Endothelial cell of umbilical vein (primary cell): ENCODE data around the gene SNRNP35. TPM values are rescaled to one million over a fixed set of nuclear protein-coding genes. Genes with fewer than 3 reads are reported as not detected.
"Not testable (repeated sequence)": the region's sequence is repeated elsewhere in the genome, so short reads cannot be mapped to it uniquely, and the experiment has no call there.

Experiments
- BruUV-seq: library from RNA; stranded (reverse); fragments of 400-500 nt; replicated peaks from 2 replicates; lab custom pipeline; 2021; lab: Mats Ljungman, UMichigan
- CTCF ChIA-PET: fragments of 300-600, 350-600 bp; sonication (Branson Sonifier 250); formaldehyde crosslinking; loops from one replicate; lab custom pipeline; 2021; ENCODE audit warnings: antibody characterized with exemption, inconsistent platforms; lab: Charles Lee
- POLR2A ChIA-PET: fragments of 300-600, 350-600 bp; sonication (Branson Sonifier 250); formaldehyde crosslinking; loops from one replicate; lab custom pipeline; 2021; ENCODE audit warnings: antibody characterized with exemption, inconsistent platforms; lab: Charles Lee
- DNase-seq: peaks from one replicate; pipeline ENCODE4 v3.0.0-alpha.2; 2011; ENCODE audit warnings: low read depth, low spot score
- FAIRE-seq: peaks from 2 replicates; lab custom pipeline; 2011; peaks lifted over from hg19 to GRCh38; lab: Jason Lieb, UNC
- H2AFZ ChIP-seq: 2 replicates; pipeline ENCODE4 v1.6.0; 2012; ENCODE audit warnings: low read depth, low read length, control low read depth, inconsistent platforms
- H3K27ac ChIP-seq: 2 replicates; pipeline ENCODE4 v1.5.1; 2011; ENCODE audit warnings: low read depth, mild to moderate bottlenecking, control low read depth, low read length, moderate library complexity; ENCODE audit not compliant: insufficient read depth
- H3K27me3 ChIP-seq, 2 experiments: 2 replicates each; pipeline versions ENCODE4 v1.6.0 to v1.6.1; 2011; ENCODE audit warnings: low read length in 2 of 2, mixed read lengths in 1 of 2; ENCODE audit not compliant: control insufficient read depth in 2 of 2, insufficient read depth in 2 of 2
- H3K36me3 ChIP-seq, 2 experiments: 2 replicates in 1 of 2; 3 replicates in 1 of 2; pipeline ENCODE4 v1.5.1; 2011; ENCODE audit warnings: low read length in 2 of 2, mild to moderate bottlenecking in 1 of 2, moderate library complexity in 1 of 2; ENCODE audit not compliant: control insufficient read depth in 2 of 2, insufficient read depth in 2 of 2; ENCODE audit errors: extremely low read depth in 1 of 2
- H3K4me1 ChIP-seq: 3 replicates; pipeline ENCODE4 v1.5.1; 2011; ENCODE audit warnings: mild to moderate bottlenecking, low read length; ENCODE audit not compliant: control insufficient read depth, insufficient read depth; ENCODE audit errors: extremely low read depth
- H3K4me2 ChIP-seq: 2 replicates; pipeline ENCODE4 v1.6.1; 2011; ENCODE audit warnings: low read length, control low read depth, mixed read lengths; ENCODE audit not compliant: insufficient read depth
- H3K4me3 ChIP-seq, 3 experiments: fragments of 200-600 bp in 1 of 3; sonication (generic), shearing (Covaris generic) in 1 of 3; replicated peaks in 1 of 3; 2 replicates each; pipeline ENCODE4 v1.5.1; 2011 to 2016; ENCODE audit warnings: control low read depth in 3 of 3, low read length in 3 of 3, mild to moderate bottlenecking in 2 of 3, inconsistent platforms in 1 of 3, low read depth in 1 of 3, moderate library complexity in 1 of 3; ENCODE audit not compliant: insufficient read depth in 1 of 3
- H3K79me2 ChIP-seq: 2 replicates; pipeline ENCODE4 v1.6.0; 2012; ENCODE audit warnings: low read length, inconsistent platforms; ENCODE audit not compliant: control insufficient read depth, insufficient read depth
- H3K9ac ChIP-seq: replicated peaks from 2 replicates; pipeline ENCODE3; 2011; ENCODE audit warnings: low read length, control low read depth; ENCODE audit not compliant: insufficient read depth; ENCODE audit errors: extremely low read depth
- H3K9me1 ChIP-seq: replicated peaks from 3 replicates; pipeline ENCODE4 v1.6.0; 2011; ENCODE audit warnings: mild to moderate bottlenecking, low read length; ENCODE audit not compliant: control insufficient read depth, insufficient read depth; ENCODE audit errors: extremely low read depth
- H3K9me3 ChIP-seq: replicated peaks from 2 replicates; pipeline ENCODE4 v1.5.1; 2012; ENCODE audit warnings: low read length, inconsistent platforms; ENCODE audit not compliant: control insufficient read depth, insufficient read depth
- H4K20me1 ChIP-seq: replicated peaks from 2 replicates; pipeline ENCODE3; 2011; ENCODE audit warnings: mild to moderate bottlenecking, low read length; ENCODE audit not compliant: control insufficient read depth, insufficient read depth; ENCODE audit errors: extremely low read depth
- CTCF ChIP-seq, 2 donors: IDR thresholded peaks; 1 replicate in 1 of 2; 2 replicates in 1 of 2; pipeline ENCODE4 v1.5.1; 2011; ENCODE audit warnings: low read length in 2 of 2, mild to moderate bottlenecking in 2 of 2, moderate library complexity in 2 of 2, control low read depth in 1 of 2, inconsistent platforms in 1 of 2, low read depth in 1 of 2; ENCODE audit not compliant: insufficient read depth in 1 of 2; ENCODE audit errors: extremely low read depth in 1 of 2
- EZH2 ChIP-seq: IDR thresholded peaks from 2 replicates; pipeline ENCODE4 v1.6.1; 2012; ENCODE audit warnings: borderline replicate concordance, low read depth, mild to moderate bottlenecking, moderate library complexity, low read length, inconsistent platforms; ENCODE audit not compliant: severe bottlenecking
- FOS ChIP-seq: IDR thresholded peaks from 2 replicates; pipeline ENCODE4 v1.6.1; 2011; ENCODE audit warnings: mild to moderate bottlenecking, low read length, moderate library complexity, borderline replicate concordance; ENCODE audit not compliant: insufficient read depth
- GATA2 ChIP-seq: IDR thresholded peaks from 2 replicates; pipeline ENCODE4 v1.7.0; 2011; ENCODE audit warnings: low read depth, mild to moderate bottlenecking, moderate library complexity, mixed read lengths, low read length; ENCODE audit not compliant: insufficient read length, insufficient read depth
- JUN ChIP-seq: IDR thresholded peaks from 2 replicates; pipeline ENCODE4 v1.6.1; 2011; ENCODE audit warnings: borderline replicate concordance, low read depth; ENCODE audit not compliant: insufficient read length, insufficient read depth
- MAX ChIP-seq: IDR thresholded peaks from 2 replicates; pipeline ENCODE4 v1.6.1; 2011; ENCODE audit not compliant: insufficient read depth, insufficient read length
- MYC ChIP-seq: IDR thresholded peaks from one replicate; pipeline ENCODE4 v1.6.1; 2011; ENCODE audit warnings: mild to moderate bottlenecking, low read depth, low read length
- POLR2A ChIP-seq: IDR thresholded peaks from 2 replicates; pipeline ENCODE4 v1.6.1; 2012; ENCODE audit warnings: low read depth, mild to moderate bottlenecking, control low read depth, low read length
- POLR2AphosphoS5 ChIP-seq: IDR thresholded peaks from 2 replicates; pipeline ENCODE4 v1.6.1; 2012; ENCODE audit warnings: low read depth, mild to moderate bottlenecking, control low read depth, low read length, moderate library complexity; ENCODE audit not compliant: insufficient read depth
- dilution Hi-C: fragments of 300-500 bp; cut with MboI; formaldehyde crosslinking; loops from one replicate; pipeline ENCODE4 v1.15.0; 2019; ENCODE audit warnings: low sequenced_read_pairs; ENCODE audit not compliant: extremely low pct_ligation_motif_present
- intact Hi-C: fragments of 100-400 bp; cut with micrococcal nuclease; formaldehyde crosslinking; loops from one replicate; pipeline ENCODE4 v1.10.0; 2022
- polyA plus RNA-seq, 4 experiments: library from polyadenylated mRNA; depleted of rRNA in 3 of 4; stranded (reverse) in 3 of 4; unstranded in 1 of 4; fragments of >200 nt; gene quantifications; 2 replicates each; pipeline versions ENCODE4 v1.2.1 to v1.2.3, GENCODE V29; 2011 to 2012; ENCODE audit warnings: missing spikeins in 1 of 4
- total RNA-seq: library from RNA; stranded (reverse); gene quantifications from 2 replicates; pipeline ENCODE4 v1.2.3, GENCODE V29; 2021

Gene SNRNP35
- total and polyA plus RNA-seq, 2 donors (not counting 3 experiments of a cell fraction or from before 2014, with no cell fraction given), result 15.9 to 30.6 TPM

DNA sequence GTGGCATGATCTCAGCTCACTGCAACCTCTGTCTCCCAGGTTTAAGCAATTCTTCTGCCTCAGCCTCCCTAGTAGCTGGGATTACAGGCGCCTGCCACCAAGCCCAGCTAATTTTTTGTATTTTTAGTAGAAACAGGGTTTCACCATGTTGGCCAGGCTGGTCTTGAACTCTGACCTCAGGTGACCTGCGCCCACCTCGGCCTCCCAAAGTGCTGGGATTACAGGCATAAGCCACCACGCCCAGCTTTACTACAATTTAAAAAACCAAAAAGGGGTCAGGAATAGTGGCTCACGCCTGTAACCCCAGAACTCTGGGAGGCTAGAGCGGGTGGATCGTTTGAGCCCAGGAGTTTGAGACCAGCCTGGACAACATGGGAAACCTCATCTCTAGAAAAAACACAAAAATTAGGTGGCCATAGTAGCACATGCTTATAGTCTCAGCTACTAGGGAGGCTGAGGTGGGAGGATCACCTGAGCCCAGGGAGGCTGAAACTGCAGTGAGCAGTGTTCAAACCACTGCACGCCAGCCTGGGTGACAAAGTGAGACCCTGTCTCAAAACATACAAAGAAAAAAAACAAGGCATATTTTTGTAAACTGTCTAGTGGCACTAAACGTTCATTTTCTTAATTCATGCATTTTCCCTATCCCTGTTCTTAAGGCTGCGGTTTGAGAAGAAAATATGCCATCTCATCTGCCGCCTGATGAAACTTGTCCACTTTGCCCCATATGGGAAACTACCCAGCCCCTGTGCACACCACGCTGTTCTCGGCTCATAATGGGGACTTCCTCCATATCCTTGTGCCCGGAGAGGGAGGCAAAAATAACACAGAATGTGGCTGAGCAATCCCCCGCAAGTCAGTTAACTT, 25.8 kb upstream of the SNRNP35 start:
- H3K9ac ChIP-seq, intact Hi-C loops, dilution Hi-C loops, H2AFZ ChIP-seq, H3K36me3 ChIP-seq, H3K9me3 ChIP-seq, BruUV-seq, H4K20me1 ChIP-seq, H3K27me3 ChIP-seq, H3K4me3 ChIP-seq, H3K27ac ChIP-seq, FAIRE-seq, H3K9me1 ChIP-seq, H3K79me2 ChIP-seq, POLR2A ChIA-PET: not testable (repeated sequence)
- Histone ChIP-seq H3K4me2 (peak overlapping the region; percentile 28), H3K4me1 (peaks cover 13% of the 10 kb centered on the region)
- CTCF ChIA-PET, result interaction anchor here (0.8 to 1.4 kb wide), 4 partner anchors 11 to 150 kb away, joined by 3 to 4 read pairs (median 3); no protein-coding TSS in a partner anchor
- DNase-seq, result peak; percentile 33

DNA sequence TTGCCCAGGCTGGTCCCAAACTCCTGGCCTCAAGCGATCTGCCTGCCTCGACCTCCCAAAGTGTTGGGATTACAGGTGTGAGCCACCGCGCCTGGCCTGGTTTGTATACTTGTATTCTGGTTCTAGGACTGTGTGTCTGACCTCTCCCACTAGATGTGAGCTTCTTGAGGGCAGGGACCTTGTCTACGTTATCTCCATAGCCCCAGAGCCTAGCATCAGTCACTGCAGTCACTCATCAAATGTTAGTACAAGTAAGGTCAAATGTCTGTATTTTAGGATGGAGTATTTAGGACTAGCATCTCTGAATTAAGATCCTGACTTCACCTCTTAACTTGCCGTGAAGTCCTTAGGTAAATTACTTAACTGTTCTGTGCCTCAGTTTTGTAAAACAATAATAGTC, 24.3 kb upstream of the SNRNP35 start:
- H3K9me1 ChIP-seq, result no peaks in the 10 kb centered on the region
- H3K27ac ChIP-seq, result no peak overlapping the region
- FAIRE-seq, result no peak
- no peak overlapping the region for H3K4me2 ChIP-seq
- dilution Hi-C loops, result no loop called here
- POLR2A ChIA-PET, result no interaction called here
- H3K36me3 ChIP-seq, result peaks cover 0 to 2% of the 10 kb centered on the region in 2 experiments
- no peak for TF ChIP-seq JUN
- TF ChIP-seq GATA2, result no peak
- no peak for TF ChIP-seq MAX
- TF ChIP-seq POLR2AphosphoS5, result no peak
- TF ChIP-seq CTCF (IDR thresholded peaks at IDR 0.05; ENCODE audit: extremely low read depth in 1 of 2, insufficient read depth in 1 of 2, low read depth in 1 of 2, low read length in 2 of 2), result no peak
- no peak for TF ChIP-seq MYC
- no peak for TF ChIP-seq POLR2A
- no peak for TF ChIP-seq EZH2
- TF ChIP-seq FOS, result no peak
- H3K79me2 ChIP-seq, result peaks cover 6% of the 10 kb centered on the region
- intact Hi-C loops, result no loop called here
- H3K4me3 ChIP-seq, result no peak overlapping the region
- H3K27me3 ChIP-seq, result no peaks in the 10 kb centered on the region
- CTCF ChIA-PET, result interaction anchor here (1.3 kb wide), 1 partner anchor 50 kb away, joined by 3 read pairs; the partner anchor contains the start of gene KMT5A
- no peak overlapping the region for H3K9ac ChIP-seq
- H4K20me1 ChIP-seq, result no peaks in the 10 kb centered on the region
- no peak overlapping the region for H2AFZ ChIP-seq
- DNase-seq, result no peak
- H3K4me1 ChIP-seq, result peaks cover 13% of the 10 kb centered on the region
- H3K9me3 ChIP-seq, result no peaks in the 10 kb centered on the region
- no TSS peak for BruUV-seq
